Activated T-cell treated with anti-CD3 and anti-CD28 coated beads for 4 hours (primary cell): ENCODE data around the gene SQOR.

ENCODE experiments used
- DNase-seq: peaks from one replicate; pipeline ENCODE4 v3.0.0-alpha.2; 2020

Gene SQOR

DNA sequence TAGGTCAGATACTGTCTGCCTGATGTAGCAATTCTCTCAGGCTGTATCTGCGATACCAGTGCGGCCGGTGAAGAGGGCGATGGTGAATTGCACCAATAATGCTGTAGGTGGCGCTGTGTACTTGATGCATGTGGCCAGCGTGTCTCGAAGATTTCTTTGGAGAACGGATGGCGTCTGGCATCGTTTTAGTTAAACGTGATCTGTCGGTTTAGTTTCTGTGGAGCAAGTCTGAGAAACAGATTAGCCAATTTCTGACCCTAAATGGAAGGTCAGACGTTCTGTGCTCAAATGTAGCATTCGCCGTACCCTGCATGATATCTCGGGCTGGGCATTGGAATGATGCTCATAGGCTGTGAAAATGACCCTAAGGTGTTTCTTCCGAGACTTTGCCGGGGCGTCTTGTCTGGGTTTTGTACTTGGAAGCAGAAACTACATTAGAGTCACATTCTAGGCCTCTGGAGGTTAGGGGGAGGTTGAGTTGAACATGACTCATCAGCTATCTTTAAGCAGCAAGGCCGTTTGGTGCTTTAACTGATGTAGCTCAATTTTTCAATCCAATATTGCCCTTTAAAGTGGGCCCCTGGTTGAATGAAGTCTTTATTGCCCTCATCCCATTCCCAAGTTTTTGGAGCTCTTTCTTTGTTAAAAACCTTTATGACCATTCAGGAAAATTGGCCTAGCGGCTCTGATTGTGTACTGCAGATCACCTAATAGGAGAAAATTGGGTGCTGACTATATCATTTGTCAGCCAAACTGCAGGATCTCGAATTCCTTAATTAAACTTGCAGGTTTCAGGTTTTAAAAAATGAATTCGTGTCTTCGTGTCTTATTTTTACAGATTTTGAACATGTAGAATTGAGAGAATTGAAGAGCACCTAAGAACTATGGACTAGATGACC, 80.0 kb downstream of the SQOR start:
- DNase-seq, result peak; percentile 17

DNA sequence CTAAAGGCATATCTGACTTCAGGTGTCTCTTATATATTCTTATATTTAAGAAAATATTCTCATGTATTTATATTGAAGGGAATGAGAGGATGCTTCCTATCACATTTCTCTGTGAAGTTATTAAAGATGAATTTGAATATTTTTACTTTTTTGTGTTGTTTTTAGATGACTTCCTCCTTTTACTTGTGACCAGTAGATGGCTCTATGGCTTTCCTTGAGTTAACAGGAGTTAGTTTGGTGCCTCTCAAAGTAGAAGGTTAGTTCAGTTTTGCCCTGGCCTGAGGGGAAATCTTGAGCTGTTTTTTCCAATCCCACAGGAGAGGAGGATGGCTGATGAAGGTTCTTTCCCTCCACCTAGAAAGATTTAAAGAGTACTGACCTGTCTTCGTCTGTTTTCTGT, 80.7 kb downstream of the SQOR start:
- no peak for DNase-seq

DNA sequence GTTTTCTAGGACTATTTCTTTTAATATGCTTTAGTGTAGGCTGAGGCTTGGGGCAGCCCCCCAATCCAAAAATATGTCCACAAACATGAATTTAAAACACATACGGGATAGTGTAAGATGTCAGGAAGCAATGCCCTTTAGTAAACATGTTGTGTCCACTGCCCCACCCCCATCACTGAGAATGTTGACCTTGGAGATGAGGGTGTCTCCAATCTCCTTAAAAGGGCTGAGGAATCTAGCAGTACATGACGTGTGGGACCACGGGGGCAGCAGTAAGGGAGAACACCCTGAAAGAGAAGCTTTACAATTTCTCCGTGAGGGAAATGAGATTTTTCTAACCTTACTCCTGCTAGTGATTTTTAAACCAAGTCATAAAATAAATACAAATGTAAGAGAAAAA, 84.7 kb downstream of the SQOR start:
- no peak for DNase-seq

DNA sequence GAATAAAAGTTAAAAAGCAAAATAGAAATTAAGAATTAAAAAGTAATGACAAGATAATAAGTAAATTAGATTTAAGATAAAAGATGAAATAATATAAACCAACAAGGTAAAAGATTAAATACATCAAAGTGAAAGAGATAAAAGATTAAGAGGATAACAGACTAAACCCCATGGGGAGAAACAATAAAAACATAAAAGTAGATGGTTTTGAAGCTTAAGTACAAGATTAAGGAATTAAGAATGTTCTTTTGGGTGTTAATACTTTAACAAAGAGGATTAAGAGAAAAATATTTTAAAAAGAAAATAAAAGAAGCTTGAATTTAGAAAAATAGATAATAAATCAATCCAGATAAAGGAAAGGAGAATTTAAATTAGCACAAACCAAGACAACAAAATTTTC, 85.4 kb downstream of the SQOR start:
- no peak for DNase-seq

DNA sequence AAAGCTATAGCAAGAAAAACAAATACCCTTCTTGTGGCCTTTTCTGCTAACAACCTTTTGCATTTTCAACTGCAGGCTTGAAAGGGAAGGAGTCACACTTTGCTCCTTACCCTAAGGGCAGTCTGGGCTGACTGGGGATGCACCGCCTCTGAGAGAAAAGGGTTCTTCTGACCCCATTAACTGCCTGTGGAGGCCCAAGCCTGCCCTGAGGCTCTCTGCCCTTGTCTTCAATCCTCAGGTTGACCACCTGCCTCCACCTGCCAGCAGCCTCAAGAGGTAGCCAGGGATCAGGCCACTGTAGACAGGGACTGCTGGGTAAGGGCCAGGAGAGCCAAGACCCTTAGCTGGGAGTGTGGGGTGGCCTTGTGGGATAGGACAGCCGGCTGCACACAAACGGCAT, 93.8 kb downstream of the SQOR start:
- no peak for DNase-seq

DNA sequence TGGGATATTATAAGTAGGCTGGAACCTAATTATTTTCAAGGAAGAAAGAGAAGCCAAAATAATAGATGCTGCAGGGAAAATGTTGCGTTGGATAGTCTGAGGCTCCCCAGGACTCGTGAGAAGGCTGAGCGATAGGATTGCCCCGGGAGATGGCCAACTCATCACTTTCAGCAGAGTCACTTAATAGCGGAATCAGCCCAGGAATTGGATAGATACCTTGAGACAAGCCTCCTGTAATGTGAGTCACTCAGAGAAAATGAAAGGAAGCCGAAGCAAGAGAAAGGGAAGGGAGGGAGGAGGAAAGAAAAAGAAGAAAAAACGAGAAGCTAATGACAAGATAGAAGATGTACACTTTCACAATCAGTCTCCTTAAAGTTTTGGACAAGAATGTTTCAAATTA, 94.3 kb downstream of the SQOR start:
- no peak for DNase-seq

DNA sequence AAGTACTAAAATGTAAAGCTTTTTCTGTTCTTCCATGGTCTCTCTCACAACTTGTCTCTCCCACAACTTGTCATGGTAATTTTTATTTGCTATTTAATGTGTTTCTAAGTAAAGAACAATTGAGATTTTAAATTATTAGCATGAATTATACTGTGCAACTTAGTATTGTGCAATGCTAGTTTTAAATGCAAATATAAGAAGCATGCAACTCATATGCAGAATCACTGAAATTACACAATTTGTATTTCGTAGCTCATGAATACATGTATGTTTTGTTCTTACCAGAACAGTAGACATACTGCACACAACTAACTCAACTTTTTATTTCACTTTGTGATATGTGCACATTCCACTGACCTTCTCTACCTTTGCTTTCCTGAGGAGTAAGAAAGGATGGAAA, 96.5 kb downstream of the SQOR start:
- DNase-seq, result no peak

DNA sequence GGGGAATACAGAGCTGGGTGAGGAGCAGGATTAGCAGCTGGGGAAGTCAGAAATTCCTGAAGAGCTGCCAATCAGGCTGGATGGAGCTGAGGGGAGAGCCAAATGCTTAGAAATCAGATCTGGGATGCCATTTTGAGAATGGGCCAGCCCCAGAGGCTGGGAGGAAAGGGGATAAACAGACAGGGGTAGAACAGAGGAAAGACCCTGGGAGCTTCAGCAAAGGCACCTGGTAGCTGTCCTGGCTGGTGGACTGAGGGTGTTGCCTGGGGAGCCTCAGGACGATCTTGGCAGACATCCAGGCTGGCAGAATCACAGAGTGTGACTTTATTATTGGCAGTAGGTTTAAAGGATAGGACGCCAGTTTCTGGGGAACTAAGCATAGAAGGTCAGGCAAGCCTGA, 97.8 kb downstream of the SQOR start:
- no peak for DNase-seq

DNA sequence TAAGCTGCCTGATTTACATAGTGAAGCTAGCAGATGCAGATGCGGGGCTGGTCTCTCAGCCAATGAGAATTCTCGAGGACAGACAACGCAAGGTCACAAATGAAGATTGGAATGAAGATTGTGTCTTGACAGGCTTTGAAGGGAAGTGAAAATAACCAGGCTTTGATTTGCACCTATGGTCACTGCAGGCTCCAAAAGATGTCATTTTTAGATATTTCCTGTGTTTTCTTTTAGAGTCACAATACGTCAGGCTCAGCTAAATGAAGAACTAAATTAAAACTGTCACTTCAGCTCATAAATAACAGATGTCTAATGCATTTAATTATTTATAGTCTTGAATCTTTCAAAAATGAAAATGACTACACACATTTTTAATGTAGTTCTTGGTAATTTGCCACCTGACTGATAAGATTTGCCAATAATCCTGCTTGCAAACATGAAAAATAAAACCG, 99.5 kb downstream of the SQOR start:
- no peak for DNase-seq
